GM20000 (cell line): ENCODE results near the gene RAB34.

Source experiments
- DNase-seq: peaks from one replicate; pipeline ENCODE4 v3.0.0; 2012; ENCODE audit warnings: low spot score
- TF ChIP-seq, protein P1 (sequence below): IDR thresholded peaks from 2 replicates; pipeline ENCODE4 v1.5.1; 2012; ENCODE audit warnings: mild to moderate bottlenecking, control low read depth; ENCODE audit errors: extremely low read depth, missing control alignments

Gene RAB34, protein sequence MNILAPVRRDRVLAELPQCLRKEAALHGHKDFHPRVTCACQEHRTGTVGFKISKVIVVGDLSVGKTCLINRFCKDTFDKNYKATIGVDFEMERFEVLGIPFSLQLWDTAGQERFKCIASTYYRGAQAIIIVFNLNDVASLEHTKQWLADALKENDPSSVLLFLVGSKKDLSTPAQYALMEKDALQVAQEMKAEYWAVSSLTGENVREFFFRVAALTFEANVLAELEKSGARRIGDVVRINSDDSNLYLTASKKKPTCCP

DNA sequence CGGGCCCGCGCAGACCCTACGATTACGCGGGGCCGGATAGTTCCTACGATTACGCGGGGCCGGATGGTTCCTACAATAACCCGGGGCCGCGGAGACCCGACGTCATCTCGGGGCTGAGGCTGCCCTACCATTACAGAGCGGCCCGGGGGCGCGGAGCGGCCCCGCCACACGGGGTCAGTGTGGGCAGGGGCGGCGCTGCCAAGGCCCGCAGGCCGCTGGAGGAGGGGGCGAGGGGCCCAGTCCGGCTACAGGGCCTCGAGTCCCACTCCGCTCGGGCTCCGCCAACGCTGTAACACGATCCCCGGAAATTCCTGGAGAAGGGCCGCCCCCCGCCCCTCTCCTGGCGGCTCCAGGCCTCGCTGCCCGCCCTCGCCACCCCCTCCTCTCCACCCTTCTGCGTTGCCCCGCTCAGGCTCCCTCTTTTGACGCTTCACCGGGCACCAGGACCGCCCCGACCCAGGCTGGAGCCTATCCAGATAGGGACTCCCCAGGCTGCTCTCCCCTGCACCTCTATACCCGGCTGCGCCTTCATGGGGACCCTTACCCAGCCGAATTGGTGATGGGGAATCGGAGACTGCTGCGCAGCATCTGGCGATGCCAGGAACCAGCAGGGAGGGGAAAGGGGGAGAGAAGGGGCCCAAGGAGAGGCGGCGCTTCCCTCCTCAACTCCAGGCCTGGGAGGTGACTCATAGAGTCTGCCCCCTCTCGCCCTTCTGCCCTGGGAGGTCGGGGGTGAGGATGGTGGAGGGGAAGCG lies at the start of gene RAB34:
Gene RAB34, minus strand, starts transcription at position 291 of the 755 bp plus-strand sequence. CDS start 602 bp downstream, outside the sequence.
- peak; percentile 57 for DNase-seq
- TF ChIP-seq, protein P1, sequence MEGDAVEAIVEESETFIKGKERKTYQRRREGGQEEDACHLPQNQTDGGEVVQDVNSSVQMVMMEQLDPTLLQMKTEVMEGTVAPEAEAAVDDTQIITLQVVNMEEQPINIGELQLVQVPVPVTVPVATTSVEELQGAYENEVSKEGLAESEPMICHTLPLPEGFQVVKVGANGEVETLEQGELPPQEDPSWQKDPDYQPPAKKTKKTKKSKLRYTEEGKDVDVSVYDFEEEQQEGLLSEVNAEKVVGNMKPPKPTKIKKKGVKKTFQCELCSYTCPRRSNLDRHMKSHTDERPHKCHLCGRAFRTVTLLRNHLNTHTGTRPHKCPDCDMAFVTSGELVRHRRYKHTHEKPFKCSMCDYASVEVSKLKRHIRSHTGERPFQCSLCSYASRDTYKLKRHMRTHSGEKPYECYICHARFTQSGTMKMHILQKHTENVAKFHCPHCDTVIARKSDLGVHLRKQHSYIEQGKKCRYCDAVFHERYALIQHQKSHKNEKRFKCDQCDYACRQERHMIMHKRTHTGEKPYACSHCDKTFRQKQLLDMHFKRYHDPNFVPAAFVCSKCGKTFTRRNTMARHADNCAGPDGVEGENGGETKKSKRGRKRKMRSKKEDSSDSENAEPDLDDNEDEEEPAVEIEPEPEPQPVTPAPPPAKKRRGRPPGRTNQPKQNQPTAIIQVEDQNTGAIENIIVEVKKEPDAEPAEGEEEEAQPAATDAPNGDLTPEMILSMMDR = no peak

DNA sequence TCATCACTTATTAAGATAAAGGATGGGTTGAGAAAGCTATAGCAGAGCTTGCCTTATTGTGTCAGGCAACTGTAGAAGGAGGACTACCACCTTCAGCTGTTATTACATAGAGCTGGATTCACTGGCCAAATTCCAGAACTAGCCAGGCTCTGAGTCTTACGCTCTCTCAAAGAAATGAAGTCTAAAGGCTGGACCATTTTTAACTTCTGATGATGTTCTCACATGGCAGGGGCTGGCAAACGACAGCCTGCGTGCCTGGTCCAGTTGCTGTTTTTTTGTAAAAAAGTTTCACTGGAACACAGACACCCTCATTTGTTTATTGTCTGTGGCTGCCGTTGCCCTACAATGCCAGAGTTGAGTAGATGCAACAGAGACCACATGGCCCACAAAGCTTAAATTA lies 47.4 kb upstream of the RAB34 start:
- DNase-seq = no peak
- TF ChIP-seq, protein P1 = no peak

DNA sequence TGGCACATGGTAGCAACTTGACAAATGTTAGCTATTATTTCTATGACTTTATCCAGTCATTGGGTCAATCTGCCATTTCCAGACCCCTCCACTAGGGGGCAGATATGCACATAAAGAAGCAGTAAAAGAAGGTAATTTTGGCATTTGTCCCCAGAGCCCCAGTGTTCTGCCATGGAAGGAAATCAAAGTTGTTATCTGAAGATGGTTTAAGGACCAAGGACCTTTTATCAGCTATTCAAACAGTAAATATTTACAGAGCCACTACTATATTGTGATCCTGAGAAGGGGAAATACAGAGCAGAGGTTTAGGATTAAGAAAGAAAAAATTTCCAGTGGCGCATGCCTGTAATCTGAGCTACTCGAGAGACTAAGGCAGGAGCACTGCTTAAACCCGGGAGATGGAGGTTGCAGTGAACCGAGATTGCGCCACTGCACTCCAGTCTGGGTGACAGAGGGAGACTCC lies 46.2 kb upstream of the RAB34 start:
- peak; percentile 72 for DNase-seq
- TF ChIP-seq, protein P1 = peak; percentile 47

DNA sequence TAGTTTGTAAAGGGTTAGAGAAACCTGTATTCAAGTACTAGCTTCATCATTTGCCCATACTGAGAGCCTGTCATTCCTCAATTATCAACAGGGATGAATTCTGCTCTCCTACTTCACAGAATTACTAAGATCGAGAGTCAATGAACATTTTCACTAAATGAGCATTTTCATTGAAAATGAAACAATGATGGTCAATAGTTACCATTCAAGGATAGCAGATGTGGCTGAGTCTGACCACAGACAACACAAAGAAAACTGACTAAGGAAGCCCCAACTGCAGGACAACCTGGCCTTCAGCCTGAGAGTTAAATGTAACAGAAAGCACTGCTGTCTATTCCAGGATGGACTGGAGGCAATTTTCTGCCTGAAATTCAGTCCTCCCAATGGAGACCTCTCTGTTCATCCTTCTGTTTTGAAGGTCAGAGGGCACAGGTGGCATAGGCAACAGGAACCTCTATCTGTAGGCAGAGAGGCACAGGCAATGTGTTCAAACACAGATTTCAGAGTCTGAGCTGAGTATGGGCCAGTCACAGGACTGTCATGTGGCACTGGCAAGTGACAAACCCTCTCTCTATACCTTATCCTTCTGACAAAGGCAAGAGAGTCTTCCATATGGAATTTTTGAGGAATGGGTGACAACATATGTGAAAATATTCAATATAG lies 45.6 kb upstream of the RAB34 start:
- DNase-seq = peak; percentile 67
- TF ChIP-seq, protein P1 = no peak

DNA sequence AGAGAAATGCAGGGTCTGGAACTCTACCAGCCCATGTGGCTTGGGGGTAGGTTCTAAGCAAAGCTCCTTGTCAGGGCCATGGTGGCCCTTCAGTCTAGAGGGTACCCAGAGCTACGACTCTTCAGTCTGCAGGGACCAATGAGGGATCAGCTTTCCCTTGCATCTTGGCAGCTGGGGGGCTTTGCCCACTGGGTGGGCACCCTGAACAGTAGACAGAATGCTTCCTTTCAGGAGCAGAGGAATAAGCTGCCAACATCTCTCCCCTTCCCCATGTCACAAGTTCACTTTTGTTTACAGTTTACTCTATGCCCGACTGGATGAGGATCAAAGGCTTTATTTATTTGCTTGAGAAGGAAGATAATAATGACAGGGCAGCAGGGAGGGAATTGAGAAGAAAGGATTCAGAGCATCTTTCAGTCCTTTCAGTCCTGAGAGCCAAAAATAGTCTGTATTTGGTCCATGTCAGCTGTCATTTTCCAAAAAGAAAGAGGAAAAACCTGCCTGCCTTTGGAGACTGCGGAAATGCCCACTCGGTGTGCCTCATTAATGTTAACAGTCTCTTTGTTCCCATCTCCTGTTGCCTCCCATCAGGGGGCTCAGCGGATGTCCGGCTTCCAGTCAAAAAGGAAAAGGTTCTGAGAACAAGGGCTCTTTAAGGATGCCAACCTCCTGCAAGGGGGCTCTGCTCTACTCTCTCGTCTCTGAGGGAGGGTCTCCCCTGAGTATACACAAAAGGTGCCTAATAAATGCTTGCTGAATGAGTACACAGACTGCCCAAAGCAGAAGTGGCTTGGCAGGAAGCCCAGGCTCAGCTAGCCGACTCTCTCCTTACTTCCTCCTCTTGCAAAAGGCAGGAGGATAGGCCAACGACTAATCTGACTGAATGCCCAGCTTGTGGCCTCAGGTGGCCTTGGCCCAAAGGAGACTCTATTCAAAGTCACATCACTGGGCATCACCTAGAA lies 43.2 kb upstream of the RAB34 start:
- TF ChIP-seq, protein P1 = no peak
- DNase-seq = no peak

DNA sequence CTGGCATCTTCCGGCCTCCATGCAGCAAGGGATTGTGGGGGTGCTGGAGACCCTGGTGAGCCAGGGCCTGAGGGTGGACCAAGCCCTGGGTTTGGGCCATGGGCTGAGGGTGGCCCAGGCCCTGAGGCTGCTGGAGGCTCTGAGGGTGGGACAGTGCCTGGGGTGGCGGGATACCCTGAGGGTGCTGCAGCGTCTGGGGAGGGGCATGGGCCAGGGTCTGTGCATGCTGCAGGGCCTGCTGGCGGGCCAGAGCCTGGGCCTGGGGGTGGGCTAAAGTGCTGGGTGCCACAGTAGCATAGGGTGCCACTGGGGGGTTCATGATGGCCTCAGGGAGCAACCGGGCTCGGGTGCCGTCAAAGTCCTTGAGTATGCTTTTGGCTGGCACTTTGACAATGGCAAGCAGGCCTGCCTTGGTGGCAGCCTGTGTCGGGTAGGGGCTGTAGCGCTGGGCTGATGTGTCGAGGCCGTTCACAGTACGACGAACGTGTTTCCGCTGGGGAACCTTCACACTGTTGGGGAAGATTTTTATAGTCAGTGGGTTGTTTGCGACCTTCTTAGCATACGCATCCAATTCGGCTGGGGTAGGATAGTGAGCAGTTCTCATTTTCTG lies 41.7 kb upstream of the RAB34 start:
- TF ChIP-seq, protein P1 = no peak
- DNase-seq = no peak
